Right cardiac atrium (tissue), 5 donors: ENCODE data around the gene ACBD4. TPM values are rescaled to one million over a fixed set of nuclear protein-coding genes. Genes with fewer than 3 reads are reported as not detected.

Experiments
- ATAC-seq, 2 donors: fragments of 200-7000 bp; cut with Tn5 transposase; one replicate each; pipeline versions ENCODE4 v1.8.0 to v1.9.1; 2020; ENCODE audit warnings: moderate library complexity in 2 of 2, mild to moderate bottlenecking in 1 of 2
- DNase-seq, 3 donors: peaks; one replicate each; pipeline ENCODE4 v3.0.0-alpha.2; 2020
- H3K27ac ChIP-seq: one replicate; pipeline ENCODE4 v1.5.1; 2013; ENCODE audit warnings: mild to moderate bottlenecking, low read length, control low read depth, moderate library complexity
- H3K27me3 ChIP-seq: one replicate; pipeline ENCODE4 v1.6.1; 2013; ENCODE audit not compliant: control insufficient read depth, insufficient read depth
- H3K4me1 ChIP-seq: one replicate; pipeline ENCODE4 v1.6.1; 2013; ENCODE audit warnings: low read length; ENCODE audit not compliant: control insufficient read depth, insufficient read depth
- H3K4me3 ChIP-seq: one replicate; pipeline ENCODE4 v1.5.1; 2013; ENCODE audit warnings: low read length, control low read depth
- H3K9me3 ChIP-seq: one replicate; pipeline ENCODE4 v1.6.1; 2013; ENCODE audit warnings: low read length; ENCODE audit not compliant: control insufficient read depth
- WGBS: extraction: QIAGEN DNeasy Blood & Tissue Kit; methylation state at CpG from one replicate; pipeline ENCODE4 v1.1.7; 2013; 5-methylcytosine and 5-hydroxymethylcytosine counted together
- intact Hi-C, 4 donors: fragments of 100-400 bp; cut with DNase I; formaldehyde crosslinking; loops; one replicate each; pipeline versions ENCODE4 v1.11.0 to v1.14.0; 2022 to 2023
- polyA plus RNA-seq: library from polyadenylated mRNA; stranded (reverse); fragments of 200-250 nt; gene quantifications from one replicate; pipeline ENCODE4 v1.2.3, GENCODE V29; 2013
- total RNA-seq, 4 donors: library from RNA; stranded (reverse); fragmentation: NEBNext Ultra II Directional; extraction: Animal tissue kit (Norgen Biotek cat#: 25700); gene quantifications; one replicate each; pipeline ENCODE4 v1.2.1, GENCODE V29; 2021
- donor health status: healthy with polysubstance abuse.
- donor health status: DM: no; HTN: yes; CAD: no.
- donor health status: DM: no; HTN: no; CAD: no.
- donor health status: DM: no; HTN: yes; CAD: no; lungs with severe emphysema.
- donor health status: DM: yes; HTN: yes; CAD: no.

ACBD4 gene
- total and polyA plus RNA-seq, 5 donors: 11.9 to 14.8 (median 12.3) TPM

GRCh38 chr17:45104497-45104896 lies 31.0 kb upstream of the ACBD4 start:
- Histone ChIP-seq H3K4me3 (no peak overlapping the region), H3K9me3 (no peaks in the 10 kb centered on the region), H3K27ac (peak overlapping the region; percentile 79), H3K27me3 (no peaks in the 10 kb centered on the region), H3K4me1 (peaks cover 6% of the 10 kb centered on the region)
- 89% methylated on average over 6 of the region's 6 CpGs for WGBS
- DNase-seq (peak in 2 of 3 donors; percentile 10 to 63), ATAC-seq (no peak)
- intact Hi-C loops: no loop called here

DNA sequence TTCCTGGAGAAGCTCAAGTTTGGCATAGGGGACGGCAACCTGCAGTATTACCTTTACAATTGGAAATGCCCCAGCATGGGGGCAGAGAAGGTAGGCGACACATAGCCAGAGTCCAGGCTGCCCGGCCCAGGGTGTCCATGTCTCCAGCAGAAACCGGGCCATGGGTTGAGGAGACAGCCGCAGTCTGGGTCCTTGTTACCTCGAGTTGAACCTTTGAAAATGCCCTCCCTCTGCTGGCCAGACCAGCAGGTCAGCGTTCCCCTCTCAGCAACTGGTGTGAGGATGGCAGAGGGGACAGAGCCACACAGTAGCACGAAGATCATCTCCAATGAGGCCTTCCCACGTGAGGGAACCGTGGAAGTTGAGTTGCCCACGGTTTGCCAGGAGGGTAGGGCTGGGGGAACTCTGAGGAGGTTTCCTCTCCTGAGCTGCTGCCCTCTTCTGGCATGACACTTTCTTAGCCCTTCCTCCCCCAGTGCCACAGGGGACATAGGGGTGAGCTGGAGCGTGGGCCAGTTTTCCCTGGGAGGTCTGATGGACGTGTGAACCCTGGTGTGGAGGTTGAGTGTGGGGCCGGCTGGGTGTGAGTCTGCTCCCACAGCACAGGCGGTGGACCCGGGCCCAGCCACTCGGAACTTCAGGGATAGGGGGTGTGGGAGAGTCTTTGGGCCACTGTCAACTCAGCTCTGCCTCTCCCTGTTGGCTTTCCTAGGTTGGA lies 30.4 kb upstream of the ACBD4 start:
- no peaks in the 10 kb centered on the region for H3K27me3 ChIP-seq
- DNase-seq (peak in 1 of 3 donors; percentile 49), ATAC-seq (no peak)
- H3K4me3 ChIP-seq: no peak overlapping the region
- H3K4me1 ChIP-seq: peaks cover 6% of the 10 kb centered on the region
- 75% methylated on average over 17 of the region's 17 CpGs for WGBS
- intact Hi-C loops: no loop called here
- H3K9me3 ChIP-seq: no peaks in the 10 kb centered on the region
- H3K27ac ChIP-seq: peak overlapping the region; percentile 14

- DNase-seq (peak in 1 of 3 donors; percentile 39), ATAC-seq (no peak)
- H3K4me1 ChIP-seq: peaks cover 10% of the 10 kb centered on the region
- no peak overlapping the region for H3K27ac ChIP-seq
- H3K4me3 ChIP-seq: no peak overlapping the region
- H3K27me3 ChIP-seq: no peaks in the 10 kb centered on the region
- intact Hi-C loops: no loop called here
- H3K9me3 ChIP-seq: no peaks in the 10 kb centered on the region
- WGBS: 81% methylated on average over 5 of the region's 5 CpGs
These were observed 29.4 kb upstream of the ACBD4 start for GRCh38 chr17:45106096-45106495.

DNA sequence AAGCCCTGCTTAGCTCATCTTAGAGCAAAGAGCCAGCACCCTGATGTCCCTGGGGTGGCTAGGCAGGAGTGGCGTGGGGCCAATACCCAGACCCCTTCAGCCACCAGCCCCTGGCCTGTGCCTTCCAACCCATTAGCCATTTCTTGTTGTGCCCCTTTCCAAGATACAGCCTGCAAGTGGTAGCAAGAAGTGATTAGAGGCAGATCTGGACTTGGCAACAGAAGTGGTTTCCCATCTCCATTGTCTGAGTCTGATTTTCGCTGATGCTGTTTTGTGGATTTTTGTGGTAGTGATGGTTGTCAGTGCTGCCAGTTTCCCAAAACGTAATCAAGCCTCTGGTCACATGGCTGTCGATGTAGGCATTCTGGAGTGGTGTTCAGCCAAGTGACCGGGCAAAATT lies 28.9 kb upstream of the ACBD4 start:
- peaks cover 10% of the 10 kb centered on the region for H3K4me1 ChIP-seq
- WGBS: 65% methylated on average over 5 of the region's 5 CpGs
- intact Hi-C loops: no loop called here
- no peak overlapping the region for H3K27ac ChIP-seq
- no peaks in the 10 kb centered on the region for H3K9me3 ChIP-seq
- no peak overlapping the region for H3K4me3 ChIP-seq
- DNase-seq (peak in 1 of 3 donors; percentile 27), ATAC-seq (no peak)
- H3K27me3 ChIP-seq: no peaks in the 10 kb centered on the region

DNA sequence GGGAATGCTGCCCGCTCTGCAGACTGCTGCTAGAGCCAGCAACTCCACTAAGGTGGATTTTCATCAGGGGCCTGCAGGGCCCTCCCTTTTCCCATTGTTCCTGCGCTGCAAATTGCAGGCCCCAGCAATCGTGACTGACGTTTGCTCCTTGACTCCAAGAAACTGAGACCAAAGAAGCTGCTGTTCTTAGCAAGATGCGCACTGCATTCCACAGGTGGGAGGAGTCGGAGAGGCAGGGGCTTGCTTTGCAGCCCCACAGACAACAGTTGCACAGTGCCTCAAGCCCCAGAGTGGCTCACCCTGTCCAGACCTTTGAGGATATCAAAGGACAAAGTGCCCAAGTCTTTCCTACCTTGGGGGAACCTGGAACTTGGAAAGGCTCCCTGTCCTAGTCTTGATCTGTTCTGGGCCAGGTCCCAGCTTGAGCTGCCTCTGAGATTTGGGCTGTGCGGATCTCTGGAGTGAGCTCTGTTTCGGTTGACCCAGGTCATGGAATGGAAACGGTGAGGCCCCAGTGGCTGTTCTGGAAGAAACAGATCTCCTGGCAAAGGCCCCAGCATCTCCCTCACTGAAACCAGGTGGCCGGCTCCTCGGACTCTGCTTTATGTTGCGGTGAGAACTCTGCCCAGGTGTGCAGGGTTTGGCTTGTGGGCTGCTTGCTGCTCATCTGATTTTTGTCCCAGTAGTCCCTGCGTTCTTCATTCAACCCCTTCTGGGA lies 28.0 kb upstream of the ACBD4 start:
- Histone ChIP-seq H3K4me1 (peaks cover 12% of the 10 kb centered on the region), H3K9me3 (no peaks in the 10 kb centered on the region), H3K27ac (peak overlapping the region; percentile 6), H3K27me3 (no peaks in the 10 kb centered on the region), H3K4me3 (no peak overlapping the region)
- ATAC-seq (no peak), DNase-seq (no peak)
- 71% methylated on average over 13 of the region's 13 CpGs for whole genome bisulfite sequencing
- intact Hi-C loops: no loop called here

DNA sequence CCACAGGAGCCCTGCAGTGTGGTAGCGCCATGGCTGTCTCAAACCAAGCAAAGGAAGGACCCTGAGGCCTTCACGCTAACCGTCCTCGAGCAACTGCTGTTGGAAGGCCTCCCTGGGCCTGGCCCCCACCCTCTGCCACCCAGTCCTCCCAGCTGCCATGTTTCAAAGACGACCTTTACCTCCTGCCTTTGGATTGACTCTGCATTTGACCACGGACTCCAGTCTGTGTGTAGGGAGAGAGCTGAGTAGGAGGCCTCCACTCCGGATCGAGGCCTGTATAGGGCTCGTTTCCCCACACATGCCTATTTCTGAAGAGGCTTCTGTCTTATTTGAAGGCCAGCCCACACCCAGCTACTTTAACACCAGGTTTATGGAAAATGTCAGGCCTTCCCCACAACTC lies 27.4 kb upstream of the ACBD4 start:
- no peaks in the 10 kb centered on the region for H3K9me3 ChIP-seq
- H3K27me3 ChIP-seq: no peaks in the 10 kb centered on the region
- intact Hi-C loops: no loop called here
- peak overlapping the region; percentile 6 for H3K27ac ChIP-seq
- DNase-seq: no peak
- peaks cover 12% of the 10 kb centered on the region for H3K4me1 ChIP-seq
- ATAC-seq: no peak
- no peak overlapping the region for H3K4me3 ChIP-seq
- WGBS: 66% methylated on average over 9 of the region's 9 CpGs

DNA sequence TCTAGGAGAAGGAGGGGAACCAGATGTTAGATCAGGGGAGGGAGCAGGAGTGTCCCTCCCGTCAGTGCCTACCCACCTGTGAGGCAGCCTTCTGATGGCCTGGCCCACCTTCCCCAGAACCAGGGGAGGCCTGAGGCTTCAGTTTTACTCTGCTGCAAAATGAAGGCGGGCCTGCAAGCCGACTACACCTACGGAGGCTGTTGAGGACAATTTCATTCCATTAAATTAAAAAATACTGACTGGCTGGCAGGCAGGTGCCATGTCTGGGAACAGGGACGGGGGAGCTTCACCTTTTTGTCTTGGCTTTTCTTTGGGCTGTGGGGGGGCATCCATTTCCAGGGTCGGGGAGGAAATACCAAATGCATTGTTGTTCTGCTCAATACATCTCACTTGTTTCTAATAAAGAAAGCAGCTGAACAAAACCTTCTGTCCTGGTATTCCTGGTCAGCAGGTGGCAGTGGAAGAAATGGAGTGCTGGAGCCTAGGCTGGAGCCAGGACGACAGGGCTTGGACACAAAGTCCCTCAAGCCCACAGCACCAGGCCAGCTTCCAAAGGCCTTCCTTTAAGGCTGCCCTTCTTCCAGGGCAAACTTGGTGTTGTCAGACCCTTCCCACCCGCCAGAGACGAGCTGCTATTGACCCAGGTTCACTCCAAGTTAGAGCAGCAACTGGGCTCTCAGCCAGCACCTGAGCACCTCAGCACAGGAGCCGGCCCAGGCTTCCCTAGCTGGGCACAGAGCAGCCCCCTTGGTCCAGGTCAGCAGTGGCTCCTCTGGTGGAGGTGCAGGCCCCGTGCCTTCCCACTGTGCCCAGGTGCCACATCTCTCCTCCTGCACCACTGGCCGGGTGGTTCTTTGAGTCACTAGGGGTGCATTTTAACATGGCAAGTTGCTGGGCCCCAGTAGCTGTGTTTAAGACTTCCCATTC lies 26.6 kb upstream of the ACBD4 start:
- peaks cover 10% of the 10 kb centered on the region for H3K4me1 ChIP-seq
- 69% methylated on average over 12 of the region's 12 CpGs for WGBS
- no peak overlapping the region for H3K4me3 ChIP-seq
- no peaks in the 10 kb centered on the region for H3K9me3 ChIP-seq
- DNase-seq (peak in 1 of 3 donors; percentile 23), ATAC-seq (no peak)
- no peaks in the 10 kb centered on the region for H3K27me3 ChIP-seq
- intact Hi-C loops: no loop called here
- peak overlapping the region; percentile 10 for H3K27ac ChIP-seq

- peak; percentile 57 to 78 (median 78) for DNase-seq
- Histone ChIP-seq H3K4me1 (peaks cover 6% of the 10 kb centered on the region), H3K27ac (peak overlapping the region; percentile 97), H3K27me3 (no peaks in the 10 kb centered on the region), H3K9me3 (no peaks in the 10 kb centered on the region), H3K4me3 (no peak overlapping the region)
- intact Hi-C loops: no loop called here
- WGBS: 47% methylated on average over 16 of the region's 16 CpGs
- ATAC-seq: peak; percentile 70
These were observed 24.5 kb upstream of the ACBD4 start for GRCh38 chr17:45110676-45111611.

- 90% methylated on average over 11 of the region's 11 CpGs for WGBS
- intact Hi-C loops: no loop called here
- peak overlapping the region; percentile 97 for H3K27ac ChIP-seq
- ATAC-seq (no peak), DNase-seq (no peak)
- peaks cover 6% of the 10 kb centered on the region for H3K4me1 ChIP-seq
- H3K27me3 ChIP-seq: no peaks in the 10 kb centered on the region
- H3K9me3 ChIP-seq: no peaks in the 10 kb centered on the region
- no peak overlapping the region for H3K4me3 ChIP-seq
These were observed 23.6 kb upstream of the ACBD4 start for GRCh38 chr17:45111850-45112249.
